HL-60 (cell line): ENCODE data around the gene MAFB.

Experiments used
- CTCF ChIP-seq: IDR thresholded peaks from one replicate; pipeline ENCODE4 v1.5.1; 2011; ENCODE audit warnings: low read length, control low read depth, inconsistent platforms; ENCODE audit not compliant: insufficient read depth
- POLR2AphosphoS5 ChIP-seq: IDR thresholded peaks from 2 replicates; pipeline ENCODE4 v1.6.1; 2012; ENCODE audit warnings: low read depth
- REST ChIP-seq: IDR thresholded peaks from 2 replicates; pipeline ENCODE4 v1.6.1; 2012; ENCODE audit warnings: low read depth; ENCODE audit not compliant: insufficient replicate concordance

GRCh38 chr20:40726776-40727175 lies 37.7 kb upstream of the MAFB start:
- TF ChIP-seq CTCF (no peak), POLR2AphosphoS5 (no peak), REST (no peak)
